Neural progenitor cell (in vitro differentiated cells): ENCODE measurements around the gene RAVER2. TPM values are rescaled to one million over a fixed set of nuclear protein-coding genes. Genes with fewer than 3 reads are reported as not detected.

ENCODE experiments used
- DNase-seq: peaks from one replicate; pipeline ENCODE4 v3.0.0-alpha.2; 2016; ENCODE audit warnings: low spot score
- H2AFZ ChIP-seq: fragments of 200-600 bp; sonication (generic); replicated peaks from 2 replicates; pipeline ENCODE4 v1.6.1; 2016; ENCODE audit warnings: antibody characterized with exemption
- H3F3A ChIP-seq: fragments of 200-600 bp; sonication (generic); 2 replicates; pipeline ENCODE4 v1.6.1; 2016; ENCODE audit warnings: antibody characterized with exemption, low read depth
- H3K27ac ChIP-seq: fragments of 200-600 bp; sonication (generic); 2 replicates; pipeline ENCODE4 v1.5.1; 2016; ENCODE audit warnings: mild to moderate bottlenecking
- H3K27me3 ChIP-seq: fragments of 200-600 bp; sonication (generic); 2 replicates; pipeline ENCODE4 v1.6.1; 2016; ENCODE audit warnings: mild to moderate bottlenecking, moderate library complexity
- H3K36me3 ChIP-seq: fragments of 200-600 bp; sonication (generic); 2 replicates; pipeline ENCODE4 v1.5.1; 2016
- H3K4me1 ChIP-seq: fragments of 200-600 bp; sonication (generic); 2 replicates; pipeline ENCODE4 v1.6.1; 2016; ENCODE audit warnings: mixed run types
- H3K4me2 ChIP-seq: fragments of 200-600 bp; sonication (generic); 2 replicates; pipeline ENCODE4 v1.6.1; 2016
- H3K4me3 ChIP-seq: fragments of 200-600 bp; sonication (generic); 2 replicates; pipeline ENCODE4 v1.5.1; 2016
- H3K79me2 ChIP-seq: fragments of 200-600 bp; sonication (generic); 2 replicates; pipeline ENCODE4 v1.6.1; 2016; ENCODE audit warnings: low read depth
- H3K9ac ChIP-seq: fragments of 200-600 bp; sonication (generic); 2 replicates; pipeline ENCODE4 v1.6.1; 2016
- H3K9me3 ChIP-seq: fragments of 200-600 bp; sonication (generic); 2 replicates; pipeline ENCODE4 v1.5.1; 2016; ENCODE audit warnings: low read depth
- H4K20me1 ChIP-seq: fragments of 200-600 bp; sonication (generic); 2 replicates; pipeline ENCODE4 v1.6.1; 2016; ENCODE audit warnings: low read depth
- H3K27ac Mint-ChIP-seq: 3 replicates; pipeline ENCODE4 v1.8.0; 2021; ENCODE audit warnings: mixed read lengths
- H3K27me3 Mint-ChIP-seq: 2 replicates; pipeline ENCODE4 v1.8.0; 2022; ENCODE audit warnings: low read depth, mild to moderate bottlenecking, inconsistent platforms, moderate library complexity, mixed read lengths; ENCODE audit not compliant: insufficient read depth
- H3K36me3 Mint-ChIP-seq: 3 replicates; pipeline ENCODE4 v1.8.0; 2021; ENCODE audit warnings: mixed read lengths
- H3K4me1 Mint-ChIP-seq: 3 replicates; pipeline ENCODE4 v1.8.0; 2021; ENCODE audit warnings: mixed read lengths
- H3K4me3 Mint-ChIP-seq: 3 replicates; pipeline ENCODE4 v1.8.0; 2021; ENCODE audit warnings: mild to moderate bottlenecking, moderate library complexity, mixed read lengths
- H3K9me3 Mint-ChIP-seq: 3 replicates; pipeline ENCODE4 v1.8.0; 2020; ENCODE audit warnings: mixed read lengths
- CTCF ChIP-seq: fragments of 200-600 bp; sonication (generic); IDR thresholded peaks from 2 replicates; pipeline ENCODE4 v1.5.1; 2017; ENCODE audit warnings: antibody characterized with exemption, mild to moderate bottlenecking
- EZH2 ChIP-seq: fragments of 200-600 bp; sonication (generic); IDR thresholded peaks from 2 replicates; pipeline ENCODE4 v1.6.1; 2017; ENCODE audit warnings: antibody characterized with exemption, mild to moderate bottlenecking, moderate library complexity
- EZH2phosphoT487 ChIP-seq: fragments of 200-600 bp; sonication (generic); IDR thresholded peaks from 2 replicates; pipeline ENCODE4 v1.6.1; 2017; ENCODE audit warnings: antibody characterized with exemption
- total RNA-seq: library from RNA; depleted of rRNA; stranded (reverse); fragments of >200 nt; gene quantifications from 2 replicates; pipeline ENCODE4 v1.2.3, GENCODE V29; 2015; ENCODE audit warnings: low replicate concordance

The RAVER2 gene
- total RNA-seq, 1 donor from 2014 or later = 37.2 TPM

- H3K4me2 ChIP-seq = no peak overlapping the region
- no peaks in the 10 kb centered on the region for H3F3A ChIP-seq
- Mint-ChIP-seq H3K36me3 (peaks cover 20% of the 10 kb centered on the region), H3K9me3 (no peaks in the 10 kb centered on the region), H3K4me3 (no peak overlapping the region), H3K27me3 (no peaks in the 10 kb centered on the region), H3K27ac (no peak overlapping the region), H3K4me1 (peaks cover under 1% of the 10 kb centered on the region)
- no peak overlapping the region for H3K9ac ChIP-seq
- no peaks in the 10 kb centered on the region for H3K9me3 ChIP-seq
- DNase-seq = no peak
- no peaks in the 10 kb centered on the region for H4K20me1 ChIP-seq
- H3K4me1 ChIP-seq = no peaks in the 10 kb centered on the region
- H3K4me3 ChIP-seq = no peak overlapping the region
- H2AFZ ChIP-seq = no peak overlapping the region
- H3K79me2 ChIP-seq = no peaks in the 10 kb centered on the region
- no peaks in the 10 kb centered on the region for H3K36me3 ChIP-seq
- H3K27me3 ChIP-seq = no peaks in the 10 kb centered on the region
- no peak for TF ChIP-seq CTCF
- TF ChIP-seq EZH2phosphoT487 = no peak
- no peak for TF ChIP-seq EZH2
- H3K27ac ChIP-seq = no peak overlapping the region
Observed at GRCh38 chr1:64867266-64867665, 122.4 kb downstream of the RAVER2 start.

GRCh38 chr1:64871256-64871655, 126.4 kb downstream of the RAVER2 start:
- no peaks in the 10 kb centered on the region for H3K27me3 Mint-ChIP-seq
- TF ChIP-seq EZH2phosphoT487 (no peak), EZH2 (no peak), CTCF (no peak)
- Histone ChIP-seq H3K36me3 (no peaks in the 10 kb centered on the region), H4K20me1 (no peaks in the 10 kb centered on the region), H3K4me2 (no peak overlapping the region), H3F3A (no peaks in the 10 kb centered on the region), H2AFZ (no peak overlapping the region), H3K9me3 (no peaks in the 10 kb centered on the region), H3K4me1 (no peaks in the 10 kb centered on the region), H3K4me3 (no peak overlapping the region), H3K79me2 (no peaks in the 10 kb centered on the region), H3K27me3 (no peaks in the 10 kb centered on the region), H3K9ac (no peak overlapping the region), H3K27ac (no peak overlapping the region)
- H3K36me3 Mint-ChIP-seq = peaks cover 29% of the 10 kb centered on the region
- no peak overlapping the region for H3K4me3 Mint-ChIP-seq
- peaks cover 2% of the 10 kb centered on the region for H3K4me1 Mint-ChIP-seq
- no peak overlapping the region for H3K27ac Mint-ChIP-seq
- no peak for DNase-seq
- no peaks in the 10 kb centered on the region for H3K9me3 Mint-ChIP-seq

- Histone ChIP-seq H3K27ac (no peak overlapping the region), H3K9ac (no peak overlapping the region), H3F3A (no peaks in the 10 kb centered on the region), H3K27me3 (no peaks in the 10 kb centered on the region), H3K4me2 (no peak overlapping the region), H3K4me3 (no peak overlapping the region), H3K4me1 (no peaks in the 10 kb centered on the region), H3K9me3 (no peaks in the 10 kb centered on the region), H4K20me1 (no peaks in the 10 kb centered on the region), H3K36me3 (no peaks in the 10 kb centered on the region), H2AFZ (no peak overlapping the region), H3K79me2 (no peaks in the 10 kb centered on the region)
- no peak for DNase-seq
- peaks cover 2% of the 10 kb centered on the region for H3K4me1 Mint-ChIP-seq
- TF ChIP-seq EZH2 (no peak), CTCF (no peak), EZH2phosphoT487 (no peak)
- no peaks in the 10 kb centered on the region for H3K9me3 Mint-ChIP-seq
- H3K27ac Mint-ChIP-seq = no peak overlapping the region
- no peaks in the 10 kb centered on the region for H3K27me3 Mint-ChIP-seq
- H3K4me3 Mint-ChIP-seq = no peak overlapping the region
- H3K36me3 Mint-ChIP-seq = peaks cover 31% of the 10 kb centered on the region
Observed at GRCh38 chr1:64872067-64872466, 127.2 kb downstream of the RAVER2 start.

- Histone ChIP-seq H3K27me3 (no peaks in the 10 kb centered on the region), H3K9ac (no peak overlapping the region), H3K79me2 (no peaks in the 10 kb centered on the region), H3F3A (peaks cover 6% of the 10 kb centered on the region), H3K4me1 (no peaks in the 10 kb centered on the region), H3K27ac (no peak overlapping the region), H3K9me3 (no peaks in the 10 kb centered on the region), H3K4me2 (no peak overlapping the region), H3K4me3 (no peak overlapping the region), H2AFZ (no peak overlapping the region), H4K20me1 (no peaks in the 10 kb centered on the region), H3K36me3 (no peaks in the 10 kb centered on the region)
- no peak overlapping the region for H3K4me3 Mint-ChIP-seq
- peaks cover 2% of the 10 kb centered on the region for H3K4me1 Mint-ChIP-seq
- DNase-seq = no peak
- peaks cover 2% of the 10 kb centered on the region for H3K27me3 Mint-ChIP-seq
- H3K36me3 Mint-ChIP-seq = peaks cover 27% of the 10 kb centered on the region
- no peak overlapping the region for H3K27ac Mint-ChIP-seq
- TF ChIP-seq EZH2phosphoT487 (no peak), EZH2 (no peak), CTCF (no peak)
- H3K9me3 Mint-ChIP-seq = no peaks in the 10 kb centered on the region
Observed at GRCh38 chr1:64873576-64873975, 128.7 kb downstream of the RAVER2 start.
